GM13977 (cell line): ENCODE measurements around the gene MAPT.
"Not testable (repeated sequence)": the region's sequence is repeated elsewhere in the genome, so short reads cannot be mapped to it uniquely, and the experiment has no call there.

Experiments used
- DNase-seq: peaks from one replicate; pipeline ENCODE4 v3.0.0; 2012; ENCODE audit warnings: low spot score
- CTCF ChIP-seq: IDR thresholded peaks from 2 replicates; pipeline ENCODE4 v1.5.1; 2012; ENCODE audit warnings: mild to moderate bottlenecking, control low read depth; ENCODE audit not compliant: insufficient read depth; ENCODE audit errors: extremely low read depth, missing control alignments
- in situ Hi-C: fragments of 300-500 bp; cut with MboI; formaldehyde crosslinking; loops from one replicate; pipeline ENCODE4 v1.12.0; 2022; ENCODE audit warnings: low sequenced_read_pairs, low pct_unique_long_range_greater_than_20kb, mixed read lengths, inconsistent platforms; ENCODE audit not compliant: unreplicated experiment

MAPT gene

DNA sequence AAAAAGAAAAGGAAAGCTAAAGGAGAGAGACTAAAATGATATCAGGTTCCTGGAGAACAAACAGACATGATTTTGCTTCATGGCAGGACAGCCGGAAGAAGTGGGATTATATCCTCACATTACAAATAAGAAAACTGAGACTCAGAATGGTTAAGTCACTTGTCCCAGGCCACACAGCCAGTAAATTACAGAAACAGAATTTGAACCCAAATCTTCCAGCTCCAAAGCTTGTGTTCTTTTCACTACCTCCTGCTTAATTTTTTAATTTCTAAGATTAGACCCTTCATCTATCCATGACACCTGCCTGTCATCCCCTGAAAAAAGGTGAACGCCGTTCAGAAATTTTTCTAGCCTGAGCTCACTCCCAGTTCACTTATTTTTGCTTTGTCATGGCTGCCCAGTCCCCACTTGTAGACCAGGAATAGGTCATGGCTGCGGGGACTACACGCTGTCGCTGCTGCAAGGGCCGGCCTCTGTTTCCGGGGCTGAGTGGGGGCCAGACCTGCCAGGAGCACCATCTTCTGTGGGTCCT, 36.1 kb downstream of the MAPT start:
- DNase-seq = no peak
- in situ Hi-C loops = no loop called here
- no peak for TF ChIP-seq CTCF

GRCh38 chr17:45931677-45932076, 37.3 kb downstream of the MAPT start:
- in situ Hi-C loops = no loop called here
- no peak for DNase-seq
- TF ChIP-seq CTCF = no peak

- DNase-seq = no peak
- in situ Hi-C loops = no loop called here
- no peak for TF ChIP-seq CTCF
Measured at GRCh38 chr17:45934044-45934979, 40.0 kb downstream of the MAPT start.

GRCh38 chr17:45935197-45935709, 40.9 kb downstream of the MAPT start:
- TF ChIP-seq CTCF = no peak
- in situ Hi-C loops = no loop called here
- DNase-seq = no peak

- DNase-seq = no peak
- in situ Hi-C loops = no loop called here
- no peak for TF ChIP-seq CTCF
Measured at GRCh38 chr17:45935710-45936509, 41.6 kb downstream of the MAPT start.

DNA sequence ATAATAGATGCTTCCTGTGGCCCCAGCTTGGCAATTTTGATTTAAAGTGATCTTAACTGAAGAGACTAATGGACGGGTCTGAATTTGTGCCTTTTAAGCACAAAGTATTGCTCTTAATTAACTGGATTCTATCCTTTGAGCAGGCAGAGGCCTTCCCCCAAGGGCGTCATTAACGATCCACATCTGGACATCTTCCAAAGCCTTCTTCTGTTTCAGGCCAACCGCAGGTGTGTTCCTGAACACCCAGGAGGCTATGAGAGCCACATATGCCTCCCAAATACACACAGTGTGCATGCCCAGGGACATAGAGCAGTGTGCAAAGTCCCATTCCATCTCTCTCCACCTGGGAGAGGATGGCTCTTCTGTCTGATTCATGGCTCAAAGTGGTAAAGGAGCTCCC, 42.3 kb downstream of the MAPT start:
- DNase-seq = no peak
- in situ Hi-C loops = no loop called here
- no peak for TF ChIP-seq CTCF

DNA sequence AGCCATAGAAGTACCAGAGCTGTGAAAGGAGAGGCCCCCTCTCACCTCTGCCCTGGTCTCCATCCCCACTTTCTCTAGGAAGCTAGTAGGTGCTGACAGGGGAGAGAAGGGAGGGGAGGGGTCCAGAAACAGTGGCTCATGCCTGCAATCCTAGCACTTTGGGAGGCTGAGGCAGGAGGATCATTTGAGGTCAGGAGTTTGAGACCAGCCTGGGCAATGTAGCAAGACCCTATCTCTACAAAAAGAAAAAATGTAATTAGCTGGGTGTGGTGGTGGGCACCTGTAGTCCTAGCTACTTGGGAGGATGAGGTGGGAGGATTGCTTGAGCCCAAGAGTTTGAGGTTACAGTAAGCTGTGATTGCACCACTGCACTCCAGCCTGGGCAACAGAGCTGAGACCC, 42.8 kb downstream of the MAPT start:
- in situ Hi-C loops, DNase-seq: not testable (repeated sequence)
